GM13976 (cell line): ENCODE data around the gene SASH1.

Source experiments
- DNase-seq: peaks from one replicate; pipeline ENCODE4 v3.0.0; 2012; ENCODE audit warnings: low spot score
- CTCF ChIP-seq: IDR thresholded peaks from 2 replicates; pipeline ENCODE4 v1.5.1; 2012; ENCODE audit warnings: borderline replicate concordance, mild to moderate bottlenecking; ENCODE audit not compliant: insufficient read depth; ENCODE audit errors: extremely low read depth, missing control alignments, control extremely low read depth
- in situ Hi-C: fragments of 300-500 bp; cut with MboI; formaldehyde crosslinking; loops from one replicate; pipeline ENCODE4 v1.12.0; 2022; ENCODE audit warnings: low sequenced_read_pairs, mixed read lengths, inconsistent platforms; ENCODE audit not compliant: unreplicated experiment

The SASH1 gene

GRCh38 chr6:148430897-148431296 lies 88.3 kb downstream of the SASH1 start:
- TF ChIP-seq CTCF: no peak
- no peak for DNase-seq
- in situ Hi-C loops: no loop called here

GRCh38 chr6:148431413-148431812 lies 88.8 kb downstream of the SASH1 start:
- no peak for TF ChIP-seq CTCF
- no peak for DNase-seq
- in situ Hi-C loops: no loop called here

- no peak for DNase-seq
- in situ Hi-C loops: no loop called here
- no peak for TF ChIP-seq CTCF
Measured at GRCh38 chr6:148431840-148432239, 89.2 kb downstream of the SASH1 start.

DNA sequence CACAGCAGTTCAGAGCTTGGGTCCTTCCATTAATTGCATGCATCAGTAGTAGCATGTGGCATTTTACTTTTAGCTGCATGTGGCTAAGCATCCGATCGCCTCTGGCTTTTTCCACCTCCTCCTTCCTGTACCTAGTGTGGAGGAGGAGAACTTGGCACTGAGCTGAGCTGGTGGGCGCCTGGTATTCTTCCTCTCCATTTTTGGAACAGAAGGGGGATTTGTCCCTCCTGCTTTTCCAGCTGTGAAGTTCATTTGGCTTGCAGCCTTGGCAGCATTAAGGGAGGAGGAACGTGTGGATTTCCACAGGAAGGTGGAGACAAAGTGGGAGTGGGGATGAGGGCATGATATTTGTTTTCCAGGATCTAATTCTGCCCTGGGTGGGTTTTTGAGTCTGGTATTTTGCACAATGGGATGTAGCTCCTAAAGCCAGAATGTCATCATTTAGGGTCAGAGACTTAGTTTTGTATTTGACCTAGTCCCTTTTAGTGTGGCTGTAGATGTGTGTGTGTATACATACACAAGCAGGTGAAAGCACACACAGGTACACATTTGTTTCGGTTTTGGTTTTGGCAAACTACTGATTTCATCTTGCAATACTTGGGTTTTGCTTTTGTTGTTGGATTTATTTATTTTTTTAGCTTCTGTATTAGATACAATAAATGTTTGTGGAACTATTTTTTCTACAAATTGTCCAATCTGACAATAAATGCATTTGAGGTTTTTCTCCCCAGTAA lies 90.0 kb downstream of the SASH1 start:
- in situ Hi-C loops: no loop called here
- DNase-seq: no peak
- TF ChIP-seq CTCF: no peak

DNA sequence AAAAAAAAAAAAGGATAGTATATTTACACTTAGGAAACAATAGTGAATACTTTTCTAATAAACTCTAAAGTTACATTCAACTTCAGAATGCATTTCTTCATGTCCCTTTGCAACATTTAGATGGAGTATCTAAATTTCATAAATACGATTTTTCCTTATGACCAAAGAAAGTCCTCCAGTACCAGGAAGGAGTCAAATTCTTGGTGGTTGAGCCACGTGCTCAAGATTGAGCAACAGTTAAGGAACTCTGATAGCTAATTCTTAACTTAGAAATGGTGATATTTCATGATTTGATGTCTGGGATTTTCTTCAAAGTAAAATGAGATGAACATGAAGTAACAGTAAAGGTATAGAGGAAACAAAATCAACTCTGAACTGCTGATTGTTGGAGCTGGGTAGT lies 92.7 kb downstream of the SASH1 start:
- DNase-seq: no peak
- in situ Hi-C loops: no loop called here
- no peak for TF ChIP-seq CTCF

DNA sequence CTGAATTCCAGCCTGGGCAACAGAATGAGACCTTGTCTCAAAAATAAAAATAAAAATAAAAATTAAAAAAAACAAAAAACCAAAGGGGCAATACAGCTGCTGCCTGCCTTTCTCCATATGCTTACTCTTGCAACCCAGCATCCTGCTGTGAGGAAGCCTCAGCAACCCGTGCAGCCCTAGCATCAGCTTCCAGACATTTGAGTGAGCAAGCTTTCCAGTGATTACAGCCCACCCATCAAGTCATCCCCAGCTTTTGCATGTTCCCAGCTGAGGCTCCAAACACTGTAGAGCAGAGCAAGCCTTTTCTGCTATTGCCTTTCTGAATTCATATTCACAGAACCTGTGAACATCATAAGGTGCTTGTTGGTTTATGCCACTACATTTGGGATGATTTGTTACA lies 93.8 kb downstream of the SASH1 start:
- in situ Hi-C loops: no loop called here
- DNase-seq: no peak
- TF ChIP-seq CTCF: no peak
